SK-N-SH treated with all-trans-retinoic acid at 6 μM for 48 hours (cell line): ENCODE results near the gene FAM98C.

ENCODE experiments used
- ATAC-seq: fragments of 200-7000 bp; cut with Tn5 transposase; 3 replicates; pipeline ENCODE4 v1.9.1; 2020; ENCODE audit warnings: mild to moderate bottlenecking, moderate library complexity
- ARNTL ChIP-seq: fragments of 450-650 bp; formaldehyde crosslinking; IDR thresholded peaks from 2 replicates; pipeline ENCODE4 v1.5.0; 2020; ENCODE audit warnings: low read depth, mild to moderate bottlenecking, moderate library complexity, borderline replicate concordance
- BACH2 ChIP-seq: fragments of 250-450 bp; sonication (Bioruptor Pico); IDR thresholded peaks from 2 replicates; pipeline ENCODE4 v1.9.0; 2021; ENCODE audit warnings: mild to moderate bottlenecking, borderline replicate concordance
- CSDC2 ChIP-seq: fragments of 250-450 bp; sonication (Bioruptor Pico); IDR thresholded peaks from 2 replicates; pipeline ENCODE4 v1.5.0; 2020; ENCODE audit warnings: mild to moderate bottlenecking, moderate library complexity
- CSRNP3 ChIP-seq: fragments of 250-450 bp; sonication (Bioruptor Pico); IDR thresholded peaks from 2 replicates; pipeline ENCODE4 v1.5.1; 2021; ENCODE audit warnings: mild to moderate bottlenecking, moderate library complexity
- GLIS3 ChIP-seq: fragments of 250-450 bp; sonication (Bioruptor Pico); IDR thresholded peaks from 2 replicates; pipeline ENCODE4 v1.5.0; 2020; ENCODE audit warnings: mild to moderate bottlenecking, moderate library complexity
- ISL1 ChIP-seq: fragments of 250-450 bp; sonication (Bioruptor Pico); IDR thresholded peaks from 2 replicates; pipeline ENCODE4 v2.1.2; 2022; ENCODE audit warnings: mild to moderate bottlenecking, moderate library complexity
- OSR1 ChIP-seq: fragments of 250-450 bp; sonication (Bioruptor Pico); IDR thresholded peaks from 2 replicates; pipeline ENCODE4 v1.8.0; 2022; ENCODE audit warnings: moderate library complexity, mild to moderate bottlenecking, inconsistent platforms
- PPARA ChIP-seq: fragments of 250-450 bp; sonication (Bioruptor Pico); IDR thresholded peaks from 2 replicates; pipeline ENCODE4 v1.5.0; 2020; ENCODE audit warnings: mild to moderate bottlenecking, borderline replicate concordance
- RARB ChIP-seq: fragments of 250-450 bp; sonication (Bioruptor Pico); IDR thresholded peaks from 2 replicates; pipeline ENCODE4 v1.8.0; 2021; ENCODE audit warnings: mild to moderate bottlenecking, moderate library complexity
- SNAI2 ChIP-seq: fragments of 250-450 bp; sonication (Bioruptor Pico); IDR thresholded peaks from 2 replicates; pipeline ENCODE4 v1.5.0; 2020; ENCODE audit warnings: mild to moderate bottlenecking, moderate library complexity
- TCF4 ChIP-seq: fragments of 250-450 bp; sonication (Bioruptor Pico); IDR thresholded peaks from 2 replicates; pipeline ENCODE4 v1.8.0; 2021; ENCODE audit warnings: mild to moderate bottlenecking, moderate library complexity, borderline replicate concordance
- TOX ChIP-seq: fragments of 250-450 bp; sonication (Bioruptor Pico); IDR thresholded peaks from 2 replicates; pipeline ENCODE4 v1.8.0; 2021; ENCODE audit warnings: mild to moderate bottlenecking, moderate library complexity, borderline replicate concordance
- TSHZ2 ChIP-seq: fragments of 250-450 bp; sonication (Bioruptor Pico); IDR thresholded peaks from 2 replicates; pipeline ENCODE4 v1.5.0; 2020; ENCODE audit warnings: mild to moderate bottlenecking, moderate library complexity
- ZC3H10 ChIP-seq: fragments of 250-450 bp; sonication (Bioruptor Pico); IDR thresholded peaks from 2 replicates; pipeline ENCODE4 v1.5.1; 2021; ENCODE audit warnings: mild to moderate bottlenecking, moderate library complexity
- ZFP3 ChIP-seq: fragments of 250-450 bp; sonication (Bioruptor Pico); IDR thresholded peaks from 2 replicates; pipeline ENCODE4 v1.5.0; 2020; ENCODE audit warnings: mild to moderate bottlenecking, moderate library complexity
- ZFP30 ChIP-seq: fragments of 450-650 bp; formaldehyde crosslinking; IDR thresholded peaks from 2 replicates; pipeline ENCODE4 v1.5.0; 2022; ENCODE audit warnings: mild to moderate bottlenecking, moderate library complexity
- ZNF70 ChIP-seq: fragments of 450-650 bp; formaldehyde crosslinking; IDR thresholded peaks from 2 replicates; pipeline ENCODE4 v1.5.0; 2020; ENCODE audit warnings: mild to moderate bottlenecking, moderate library complexity
- ZNF8 ChIP-seq: fragments of 450-650 bp; formaldehyde crosslinking; IDR thresholded peaks from 2 replicates; pipeline ENCODE4 v1.5.0; 2020; ENCODE audit warnings: mild to moderate bottlenecking, moderate library complexity
- TF ChIP-seq, protein P1 (sequence below): fragments of 250-450 bp; sonication (Bioruptor Pico); IDR thresholded peaks from 2 replicates; pipeline ENCODE4 v1.5.1; 2020; ENCODE audit warnings: low read depth, mild to moderate bottlenecking, moderate library complexity
- TF ChIP-seq, protein P2 (sequence below): fragments of 250-450 bp; sonication (Bioruptor Pico); IDR thresholded peaks from 2 replicates; pipeline ENCODE4 v1.8.0; 2021; ENCODE audit warnings: low read depth, mild to moderate bottlenecking, moderate library complexity, borderline replicate concordance
- TF ChIP-seq, protein P3 (sequence below): fragments of 250-450 bp; sonication (Bioruptor Pico); IDR thresholded peaks from 2 replicates; pipeline ENCODE4 v1.8.0; 2020; ENCODE audit warnings: mild to moderate bottlenecking, moderate library complexity, borderline replicate concordance

FAM98C gene

GRCh38 chr19:38440592-38440991 lies 37.7 kb downstream of the FAM98C start (continued):
- TF ChIP-seq TSHZ2 (CRISPR knock-in tag) (no peak), CSRNP3 (CRISPR knock-in tag) (no peak), BACH2 (CRISPR knock-in tag) (no peak), ZFP3 (no peak), TOX (CRISPR knock-in tag) (no peak)

DNA sequence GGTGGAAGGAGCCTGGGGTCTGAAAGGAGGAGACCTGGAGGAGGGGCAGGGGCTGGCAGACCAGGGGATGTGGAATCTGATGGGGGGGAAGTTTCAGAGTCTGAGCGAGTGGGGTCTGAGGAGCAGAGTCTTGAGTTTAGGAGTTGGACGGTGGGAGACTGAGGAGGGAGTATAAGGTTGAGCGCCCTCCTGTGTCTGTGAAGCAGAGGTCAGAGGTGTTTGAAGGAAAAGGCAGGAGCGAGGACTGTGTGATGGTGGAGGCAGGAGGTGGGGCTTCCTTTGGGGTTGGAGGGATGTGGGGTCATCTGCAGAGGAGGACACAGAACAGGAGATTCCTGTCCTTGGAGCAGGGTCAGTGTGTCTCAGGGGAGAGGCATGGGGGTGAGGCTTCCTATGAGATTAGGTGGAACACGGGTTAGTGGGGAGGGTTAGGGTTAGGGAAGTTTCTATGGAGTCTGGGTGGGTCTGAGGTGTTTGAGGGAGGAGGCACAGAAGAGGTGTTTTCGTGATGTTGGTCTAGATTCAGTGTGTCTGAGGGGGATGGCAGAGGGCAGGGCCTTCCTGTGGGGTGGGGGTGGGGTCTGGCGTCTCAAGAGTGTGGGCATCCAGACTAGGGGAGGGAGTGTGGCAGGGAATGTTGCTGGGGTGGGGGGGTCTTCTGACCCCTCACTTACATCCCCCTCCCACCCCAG lies 38.9 kb downstream of the FAM98C start:
- peak; percentile 35; the same call in 2 of the 3 replicates for ATAC-seq
- no peak for TF ChIP-seq ZNF70 (CRISPR knock-in tag)
- TF ChIP-seq CSRNP3 (CRISPR knock-in tag): no peak
- no peak for TF ChIP-seq TSHZ2 (CRISPR knock-in tag)
- TF ChIP-seq PPARA (CRISPR knock-in tag): no peak
- TF ChIP-seq ARNTL (CRISPR knock-in tag): no peak
- TF ChIP-seq, protein P1, sequence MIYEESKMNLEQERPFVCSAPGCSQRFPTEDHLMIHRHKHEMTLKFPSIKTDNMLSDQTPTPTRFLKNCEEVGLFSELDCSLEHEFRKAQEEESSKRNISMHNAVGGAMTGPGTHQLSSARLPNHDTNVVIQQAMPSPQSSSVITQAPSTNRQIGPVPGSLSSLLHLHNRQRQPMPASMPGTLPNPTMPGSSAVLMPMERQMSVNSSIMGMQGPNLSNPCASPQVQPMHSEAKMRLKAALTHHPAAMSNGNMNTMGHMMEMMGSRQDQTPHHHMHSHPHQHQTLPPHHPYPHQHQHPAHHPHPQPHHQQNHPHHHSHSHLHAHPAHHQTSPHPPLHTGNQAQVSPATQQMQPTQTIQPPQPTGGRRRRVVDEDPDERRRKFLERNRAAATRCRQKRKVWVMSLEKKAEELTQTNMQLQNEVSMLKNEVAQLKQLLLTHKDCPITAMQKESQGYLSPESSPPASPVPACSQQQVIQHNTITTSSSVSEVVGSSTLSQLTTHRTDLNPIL: no peak
- TF ChIP-seq, protein P2, sequence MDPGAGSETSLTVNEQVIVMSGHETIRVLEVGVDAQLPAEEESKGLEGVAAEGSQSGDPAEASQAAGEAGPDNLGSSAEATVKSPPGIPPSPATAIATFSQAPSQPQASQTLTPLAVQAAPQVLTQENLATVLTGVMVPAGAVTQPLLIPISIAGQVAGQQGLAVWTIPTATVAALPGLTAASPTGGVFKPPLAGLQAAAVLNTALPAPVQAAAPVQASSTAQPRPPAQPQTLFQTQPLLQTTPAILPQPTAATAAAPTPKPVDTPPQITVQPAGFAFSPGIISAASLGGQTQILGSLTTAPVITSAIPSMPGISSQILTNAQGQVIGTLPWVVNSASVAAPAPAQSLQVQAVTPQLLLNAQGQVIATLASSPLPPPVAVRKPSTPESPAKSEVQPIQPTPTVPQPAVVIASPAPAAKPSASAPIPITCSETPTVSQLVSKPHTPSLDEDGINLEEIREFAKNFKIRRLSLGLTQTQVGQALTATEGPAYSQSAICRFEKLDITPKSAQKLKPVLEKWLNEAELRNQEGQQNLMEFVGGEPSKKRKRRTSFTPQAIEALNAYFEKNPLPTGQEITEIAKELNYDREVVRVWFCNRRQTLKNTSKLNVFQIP: no peak
- TF ChIP-seq SNAI2 (CRISPR knock-in tag): no peak
- TF ChIP-seq ISL1 (CRISPR knock-in tag): no peak
- TF ChIP-seq ZFP30 (CRISPR knock-in tag): no peak
- no peak for TF ChIP-seq OSR1
- no peak for TF ChIP-seq RARB
- no peak for TF ChIP-seq TCF4 (CRISPR knock-in tag)
- TF ChIP-seq, protein P3, sequence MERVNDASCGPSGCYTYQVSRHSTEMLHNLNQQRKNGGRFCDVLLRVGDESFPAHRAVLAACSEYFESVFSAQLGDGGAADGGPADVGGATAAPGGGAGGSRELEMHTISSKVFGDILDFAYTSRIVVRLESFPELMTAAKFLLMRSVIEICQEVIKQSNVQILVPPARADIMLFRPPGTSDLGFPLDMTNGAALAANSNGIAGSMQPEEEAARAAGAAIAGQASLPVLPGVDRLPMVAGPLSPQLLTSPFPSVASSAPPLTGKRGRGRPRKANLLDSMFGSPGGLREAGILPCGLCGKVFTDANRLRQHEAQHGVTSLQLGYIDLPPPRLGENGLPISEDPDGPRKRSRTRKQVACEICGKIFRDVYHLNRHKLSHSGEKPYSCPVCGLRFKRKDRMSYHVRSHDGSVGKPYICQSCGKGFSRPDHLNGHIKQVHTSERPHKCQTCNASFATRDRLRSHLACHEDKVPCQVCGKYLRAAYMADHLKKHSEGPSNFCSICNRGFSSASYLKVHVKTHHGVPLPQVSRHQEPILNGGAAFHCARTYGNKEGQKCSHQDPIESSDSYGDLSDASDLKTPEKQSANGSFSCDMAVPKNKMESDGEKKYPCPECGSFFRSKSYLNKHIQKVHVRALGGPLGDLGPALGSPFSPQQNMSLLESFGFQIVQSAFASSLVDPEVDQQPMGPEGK: no peak
- no peak for TF ChIP-seq GLIS3
- TF ChIP-seq ZC3H10 (CRISPR knock-in tag): no peak
- no peak for TF ChIP-seq ZNF8 (CRISPR knock-in tag)
- no peak for TF ChIP-seq CSDC2 (CRISPR knock-in tag)
